Activated CD8-positive, alpha-beta memory T cell treated with anti-CD3 and anti-CD28 coated beads, Interleukin-2, amount 50 U/mL, for 24 hours (primary cell): ENCODE data around the gene SCNN1A.

Source experiments
- DNase-seq: peaks from one replicate; pipeline ENCODE4 v3.0.0-alpha.2; 2020; ENCODE audit errors: extremely low read depth

Gene SCNN1A

DNA sequence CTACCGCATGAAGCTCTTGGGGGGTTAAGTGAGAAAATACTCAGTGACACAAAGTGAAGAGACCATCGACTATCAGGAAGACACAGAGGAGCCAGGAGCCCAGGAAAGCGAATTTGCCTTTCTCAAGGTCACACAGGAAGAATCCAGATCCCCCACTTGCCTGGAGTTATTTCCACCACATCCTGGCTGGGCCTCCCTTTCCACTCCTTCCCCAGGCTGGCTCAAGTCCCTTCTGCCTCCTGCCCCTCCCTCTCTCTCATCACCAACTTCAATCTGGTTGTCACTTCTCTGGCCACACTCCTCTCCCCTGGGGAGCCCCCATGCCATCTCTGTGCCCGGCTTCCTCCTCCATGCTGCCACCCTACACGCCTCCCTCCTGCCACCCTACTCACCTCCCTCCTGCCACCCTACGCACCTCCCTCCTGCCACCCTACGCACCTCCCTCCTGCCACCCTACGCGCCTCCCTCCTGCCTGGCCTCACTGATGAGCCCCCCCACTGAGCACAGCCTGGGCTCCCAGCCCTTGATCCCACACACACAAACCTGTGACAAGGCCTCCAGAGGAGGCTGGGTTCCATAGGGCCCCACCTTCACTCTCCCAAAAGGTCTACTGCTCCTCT lies 6.3 kb downstream of the SCNN1A start:
- no peak for DNase-seq

DNA sequence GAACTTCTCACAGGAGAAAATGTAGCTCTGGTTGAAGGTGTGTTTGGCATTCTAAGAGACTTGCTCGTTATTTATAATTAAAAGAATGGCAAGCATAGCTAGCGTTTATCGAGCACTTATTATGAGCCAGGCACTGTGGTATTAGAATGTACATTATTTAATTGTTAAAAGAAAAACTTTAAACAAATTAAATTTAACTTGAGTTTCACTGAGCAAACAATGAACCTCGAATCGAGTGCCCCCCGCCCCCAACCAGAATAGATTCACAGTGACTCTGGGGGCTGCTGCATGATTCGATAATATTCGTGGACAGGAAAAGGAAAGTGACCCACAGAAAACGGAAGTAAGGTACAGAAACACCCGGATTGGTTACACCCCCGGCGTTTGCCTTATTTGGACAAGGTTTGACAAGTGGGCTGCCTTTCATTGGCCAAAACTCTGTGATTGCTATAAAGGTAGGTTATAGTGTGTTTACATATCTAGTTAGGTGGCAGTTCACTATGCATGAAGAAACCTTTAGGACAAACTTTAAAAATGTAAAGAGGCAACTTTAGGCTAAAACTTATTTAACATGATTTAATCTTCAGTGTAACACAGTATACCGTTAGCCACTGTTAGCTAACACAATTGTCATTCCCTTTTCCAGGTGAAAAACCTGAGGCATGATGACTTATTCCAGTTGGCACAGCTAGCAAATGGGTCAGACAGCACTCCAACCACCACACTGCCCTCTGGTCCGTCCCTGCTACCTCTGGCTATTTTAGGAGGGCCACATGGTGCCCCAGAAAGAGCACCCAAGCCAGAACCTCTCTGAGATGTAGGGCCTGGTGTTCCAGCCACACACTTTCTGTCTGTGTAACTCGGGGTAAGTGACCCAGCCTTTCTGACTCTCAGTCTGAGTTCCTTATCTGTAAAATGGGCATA lies 7.1 kb downstream of the SCNN1A start:
- no peak for DNase-seq

DNA sequence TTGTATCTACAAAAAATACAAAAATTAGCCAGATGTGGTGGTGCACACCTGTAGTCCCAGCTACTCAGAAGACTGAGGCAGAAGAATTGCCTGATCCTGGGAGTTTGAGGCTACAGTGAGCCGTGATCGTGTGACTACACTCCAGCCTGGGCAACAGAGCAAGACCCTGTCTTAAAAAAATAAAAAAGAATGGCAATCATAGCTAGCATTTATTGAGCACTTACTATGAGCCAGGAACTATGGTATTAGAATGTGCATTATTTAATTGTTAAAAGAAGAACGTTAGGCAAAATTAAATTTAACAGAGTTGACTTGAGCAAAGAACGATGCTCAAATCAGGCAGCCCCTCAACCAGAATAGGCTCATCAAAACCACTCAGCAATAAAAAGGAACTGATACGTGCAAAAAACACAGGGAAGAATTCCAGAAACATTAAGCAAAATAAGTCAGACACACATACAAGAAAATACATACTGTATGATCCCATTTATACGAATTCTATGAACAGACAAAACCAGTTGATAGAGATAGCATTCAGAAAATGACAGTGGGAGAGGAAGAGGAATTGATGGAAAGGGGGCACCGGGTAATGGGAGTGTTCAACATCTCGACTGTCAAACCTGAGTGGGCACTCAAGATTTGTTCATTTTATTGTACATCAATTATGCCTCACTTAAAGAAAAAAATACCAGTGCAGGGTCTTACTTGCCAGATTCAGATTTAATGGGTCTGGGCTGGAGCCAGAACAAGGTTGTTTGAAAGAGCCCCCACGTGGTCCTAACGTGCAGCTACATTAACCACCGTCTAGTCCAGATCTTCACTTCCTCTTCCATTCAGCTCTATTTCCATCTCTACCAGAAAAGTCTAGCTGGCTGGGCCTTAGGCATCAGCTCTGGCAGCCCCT lies 8.0 kb downstream of the SCNN1A start:
- no peak for DNase-seq

DNA sequence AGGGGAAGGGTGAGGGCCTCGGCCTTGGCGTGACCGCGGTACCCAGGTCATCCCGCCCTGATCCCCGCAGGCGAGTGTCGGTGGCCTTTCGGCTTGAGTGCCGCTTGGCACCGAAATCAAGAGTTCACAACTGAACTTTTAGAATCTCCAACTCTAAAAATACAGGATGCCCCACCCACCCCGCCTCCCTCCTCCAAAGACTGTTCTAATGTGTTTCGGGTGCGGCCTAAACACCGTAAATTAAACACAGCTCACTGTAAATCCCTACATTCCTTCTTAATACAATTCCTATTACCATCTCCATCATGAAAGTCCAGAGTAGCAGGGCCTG lies 11.4 kb downstream of the SCNN1A start:
- no peak for DNase-seq

DNA sequence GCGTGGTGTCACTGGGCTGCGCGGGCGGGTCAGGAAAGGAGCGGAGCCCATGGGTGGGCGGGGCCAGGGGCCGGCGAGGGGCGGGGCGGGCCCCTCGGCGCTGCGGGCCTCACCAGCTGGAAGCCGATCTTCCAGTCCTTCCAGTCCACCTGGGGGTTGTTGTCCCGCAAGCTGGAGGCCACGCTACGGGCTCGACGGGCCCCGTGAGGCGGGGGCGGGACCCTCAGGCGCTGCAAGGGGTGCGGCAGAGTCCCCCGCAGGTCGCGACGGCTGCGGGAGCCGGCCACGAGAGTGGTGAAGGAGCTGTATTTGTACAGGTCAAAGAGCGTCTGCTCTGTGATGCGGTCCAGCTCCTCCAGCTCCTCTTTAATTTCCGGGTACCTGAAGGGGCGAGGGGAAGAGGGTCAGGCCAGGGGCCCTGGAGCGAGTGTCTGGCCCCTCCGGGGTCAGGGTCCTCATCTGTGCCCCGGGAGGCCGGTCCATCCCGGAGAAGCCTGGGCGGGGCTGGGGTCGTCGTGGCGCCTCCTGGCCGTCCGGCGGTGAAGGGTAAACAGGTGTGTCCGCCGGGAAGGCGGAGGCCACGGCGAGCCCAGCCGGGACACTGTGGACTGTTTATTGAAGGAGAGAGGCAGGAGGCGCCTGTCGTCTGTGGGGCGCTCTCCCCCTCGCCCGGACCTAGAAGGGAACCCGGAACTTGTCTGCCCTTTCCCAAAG lies 11.9 kb downstream of the SCNN1A start:
- no peak for DNase-seq

DNA sequence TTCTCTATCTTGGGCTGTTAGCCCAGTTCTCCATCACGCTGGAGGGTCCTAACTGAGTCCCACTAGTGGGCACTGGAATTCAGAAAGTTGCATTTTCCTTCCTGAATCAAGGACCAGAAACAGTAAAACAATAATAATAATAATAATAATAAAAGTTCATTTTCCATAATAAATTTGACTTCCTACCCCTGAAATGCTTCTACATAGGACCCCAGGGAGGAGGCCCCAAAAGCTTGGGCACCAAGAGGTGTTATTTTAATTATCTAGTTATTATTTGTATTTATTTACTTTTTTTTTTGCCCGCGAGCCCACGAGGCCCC lies 12.4 kb downstream of the SCNN1A start:
- no peak for DNase-seq

DNA sequence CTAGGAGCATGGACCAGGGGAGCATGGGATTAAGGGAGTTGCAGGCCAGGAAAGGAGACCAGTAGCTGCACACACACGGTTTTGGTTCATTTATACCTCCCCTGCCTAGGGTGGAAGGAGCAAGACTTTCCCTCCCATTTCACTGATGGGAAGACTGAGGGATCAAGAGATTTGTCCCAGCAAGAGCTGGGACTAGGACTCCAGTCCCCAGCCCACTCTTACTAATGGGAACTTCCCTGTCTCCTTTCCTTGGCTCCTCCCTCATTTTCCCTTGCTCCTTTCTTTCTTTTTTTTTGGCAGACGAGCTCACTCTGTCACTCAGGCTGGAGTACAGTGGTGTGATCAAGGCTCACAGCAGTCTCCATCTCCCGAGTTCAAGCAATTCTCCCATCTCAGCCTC lies 13.0 kb downstream of the SCNN1A start:
- DNase-seq: no peak

DNA sequence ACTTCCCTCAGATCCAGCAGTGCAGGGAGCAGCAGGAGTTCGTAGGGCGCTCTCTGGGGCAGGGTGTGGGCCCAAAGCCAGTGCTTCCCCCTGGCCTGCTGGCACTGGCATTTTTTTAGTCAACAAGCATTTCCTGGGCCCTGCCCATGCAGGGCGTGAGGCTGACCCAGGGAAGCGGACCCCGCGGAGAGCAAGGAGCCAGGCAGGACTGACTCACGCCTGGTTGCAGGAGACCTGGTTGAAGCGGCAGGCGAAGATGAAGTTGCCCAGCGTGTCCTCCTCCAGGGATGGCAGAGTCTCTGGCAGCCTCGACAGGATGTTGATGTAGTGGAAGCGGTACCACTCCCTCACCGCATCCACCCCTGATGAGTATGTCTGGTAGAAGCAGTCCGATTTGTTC lies 13.5 kb downstream of the SCNN1A start:
- DNase-seq: no peak

DNA sequence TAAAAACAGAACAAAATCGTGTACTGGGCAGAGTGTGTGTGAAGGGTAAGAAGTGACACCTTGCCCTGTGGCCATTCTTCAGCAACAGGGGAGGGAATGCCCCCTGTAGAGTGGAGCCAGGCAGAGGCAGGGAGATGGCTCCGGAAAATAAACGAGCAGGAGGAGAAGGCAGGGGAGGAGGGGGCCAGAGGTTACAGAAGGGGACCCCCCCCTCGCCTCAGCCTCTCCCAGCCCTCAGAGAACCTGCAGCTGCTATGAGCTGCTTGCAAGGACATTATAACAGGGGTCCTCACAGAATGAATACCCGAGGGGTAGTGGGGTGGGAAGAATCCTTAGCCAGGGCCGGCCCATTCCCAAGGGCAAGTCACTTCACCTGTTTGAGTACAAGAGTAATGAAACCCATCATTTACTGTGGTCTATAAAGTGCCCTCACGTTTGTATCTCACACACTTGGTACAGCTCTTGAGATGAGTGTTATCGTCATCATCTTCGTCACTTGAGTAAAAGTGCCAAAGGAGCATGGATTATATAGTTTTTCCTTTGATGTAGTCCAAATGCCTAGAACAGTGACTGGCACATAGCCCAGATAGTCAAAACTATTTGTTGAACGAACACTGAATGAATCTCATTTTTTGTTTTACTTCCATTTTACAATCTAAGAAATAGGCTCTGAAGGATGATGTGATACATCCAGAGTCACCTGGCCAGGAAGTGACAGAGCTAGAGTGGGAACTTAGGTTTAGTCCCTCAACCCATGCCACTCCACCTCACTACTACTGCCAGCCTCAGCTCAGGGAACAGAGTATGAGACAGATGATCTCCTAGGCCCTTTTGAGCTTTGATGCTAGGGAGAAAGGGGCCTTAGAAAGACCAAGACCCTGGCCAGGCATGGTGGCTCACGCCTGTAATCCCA lies 14.5 kb downstream of the SCNN1A start:
- no peak for DNase-seq

DNA sequence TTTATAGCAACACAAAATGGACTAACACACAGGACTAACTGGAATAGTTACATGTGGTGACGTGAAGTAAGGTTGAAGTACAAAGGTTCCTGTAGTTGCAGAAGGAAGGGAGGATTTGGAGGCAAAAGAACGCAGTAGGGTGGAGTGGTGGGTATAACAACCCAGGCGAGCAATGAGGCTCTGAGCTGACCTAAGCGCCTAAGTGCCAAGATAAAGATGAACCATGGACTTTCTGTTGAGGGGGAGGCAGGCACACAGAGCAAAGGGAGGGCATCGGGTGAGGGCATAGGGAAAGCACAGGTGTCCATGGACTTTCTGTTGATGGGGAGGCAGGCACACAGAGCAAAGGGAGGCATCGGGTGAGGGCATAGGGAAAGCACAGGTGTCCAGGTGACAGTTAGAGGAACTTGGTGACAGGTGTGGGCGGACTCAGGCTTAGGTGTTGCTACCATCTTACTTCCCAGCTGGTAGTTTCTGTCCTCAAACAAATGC lies 15.2 kb downstream of the SCNN1A start:
- DNase-seq: no peak

DNA sequence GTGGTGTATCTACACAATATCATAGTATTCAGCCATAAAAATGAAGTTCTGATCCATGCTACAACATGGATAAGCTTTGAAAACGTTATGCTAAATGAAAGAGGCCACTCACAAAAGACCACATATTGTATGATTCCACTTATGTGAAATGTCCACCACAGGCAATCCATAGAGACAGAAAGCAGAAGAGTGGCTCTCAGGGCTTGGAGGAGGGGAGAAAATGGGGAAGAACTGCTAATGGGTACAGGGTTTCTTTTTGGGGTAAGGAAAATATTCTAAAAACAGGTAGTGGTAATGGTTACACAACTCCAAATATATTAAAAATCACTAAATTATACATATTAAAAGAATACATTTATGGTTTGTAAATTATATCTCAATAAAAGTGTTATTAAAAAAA lies 16.5 kb downstream of the SCNN1A start:
- no peak for DNase-seq

DNA sequence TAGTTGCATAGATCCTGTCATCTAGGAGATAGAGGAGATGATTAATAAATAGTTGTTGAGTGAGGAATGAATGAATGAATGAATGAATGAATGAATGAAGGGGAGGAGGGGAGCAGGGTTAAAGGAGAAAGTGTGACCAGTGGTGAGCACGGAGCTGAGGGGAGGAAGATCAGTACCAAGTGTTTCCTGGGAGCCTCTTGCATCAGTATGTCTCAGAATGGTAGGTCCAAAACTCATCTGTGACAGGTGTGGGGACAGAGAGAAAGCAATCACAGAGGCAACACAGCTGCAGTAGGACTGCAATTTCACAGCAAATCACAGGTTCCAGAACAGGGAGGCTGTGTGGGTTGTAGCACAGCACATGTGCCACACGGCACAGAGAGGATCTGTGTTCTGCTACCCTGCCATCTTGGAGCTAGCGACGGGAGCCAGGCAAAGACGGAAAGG lies 19.0 kb downstream of the SCNN1A start:
- no peak for DNase-seq

DNA sequence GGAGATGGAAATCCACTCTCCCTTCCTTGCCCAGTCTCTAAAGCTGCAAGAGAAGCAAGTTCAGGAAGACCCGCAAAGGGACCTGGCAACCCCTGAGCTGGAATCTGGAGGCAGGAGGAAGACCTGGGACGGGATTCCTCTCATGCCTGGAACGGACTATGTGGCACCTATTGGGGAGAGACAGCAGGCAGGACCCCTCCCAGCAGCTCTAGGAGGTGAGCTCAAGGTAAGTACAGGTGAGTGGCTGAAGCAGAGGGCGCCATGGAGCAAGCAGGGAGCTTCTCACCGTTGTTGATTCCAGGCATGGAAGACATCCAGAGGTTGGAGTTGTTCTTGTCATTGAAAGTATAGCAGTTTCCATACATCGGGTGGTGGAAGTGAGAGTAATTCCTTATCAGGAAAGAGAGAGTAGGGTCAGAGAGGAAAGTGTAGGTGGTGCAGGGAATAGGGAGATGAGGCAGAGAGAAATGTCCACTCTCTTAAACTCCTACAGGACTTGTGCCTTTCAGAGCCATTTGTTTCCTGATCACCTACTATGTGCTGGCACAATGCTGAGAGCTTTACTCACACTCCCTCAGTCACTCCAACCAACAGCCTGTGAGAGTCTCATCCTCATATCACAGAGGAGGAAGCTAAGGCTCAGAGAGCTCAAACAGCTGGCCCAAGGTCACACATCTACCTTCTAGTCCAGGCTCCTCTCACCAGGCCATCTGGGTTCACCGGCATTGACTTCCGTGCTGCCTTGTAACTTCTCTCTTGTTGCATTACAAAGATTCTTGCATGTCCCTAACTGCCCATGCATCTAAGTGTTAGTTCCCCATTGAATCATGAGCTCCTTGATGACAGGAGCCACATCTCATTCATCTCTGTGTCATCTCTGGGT lies 19.6 kb downstream of the SCNN1A start:
- DNase-seq: no peak

DNA sequence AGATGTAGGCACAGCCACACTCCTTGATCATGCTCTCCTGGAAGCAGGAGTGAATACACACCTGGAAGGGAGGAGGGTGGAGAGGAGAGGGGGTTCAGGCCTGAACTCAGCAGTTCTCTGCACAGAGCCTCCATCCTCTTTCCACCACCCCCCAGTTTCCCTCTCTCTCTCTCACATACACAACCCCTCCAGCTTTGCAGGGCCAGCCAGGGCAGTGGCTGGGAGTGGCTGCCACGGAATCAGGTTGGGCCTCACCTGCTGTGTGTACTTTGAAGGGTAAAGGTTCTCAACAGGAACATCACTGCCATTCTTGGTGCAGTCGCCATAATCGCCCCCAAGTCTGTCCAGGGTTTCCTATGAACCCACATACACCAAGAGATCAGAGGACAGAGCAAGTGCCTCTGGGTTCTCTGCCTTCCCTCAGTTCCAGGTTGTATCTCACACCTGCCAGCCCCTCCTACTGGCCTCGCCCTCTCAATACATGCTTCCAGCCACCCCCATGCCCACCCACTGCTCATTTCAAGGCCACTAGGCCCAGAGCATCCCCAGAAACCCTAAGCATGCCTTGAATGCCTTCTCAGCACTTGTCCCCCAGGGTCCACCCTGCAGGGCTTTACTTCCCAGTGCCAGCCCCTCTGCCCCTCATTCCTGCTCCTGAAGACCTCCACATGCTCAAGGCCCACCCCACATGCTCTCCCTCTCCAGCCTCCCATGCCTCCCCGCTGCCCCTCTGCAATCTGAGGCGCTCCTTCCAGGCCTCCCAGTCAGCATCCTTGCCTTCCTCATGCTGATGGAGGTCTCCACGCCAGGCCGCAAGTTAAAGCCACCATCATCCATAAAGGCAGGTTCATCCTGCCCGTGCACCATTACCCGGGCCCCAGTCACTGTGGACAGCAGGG lies 20.6 kb downstream of the SCNN1A start:
- DNase-seq: no peak

DNA sequence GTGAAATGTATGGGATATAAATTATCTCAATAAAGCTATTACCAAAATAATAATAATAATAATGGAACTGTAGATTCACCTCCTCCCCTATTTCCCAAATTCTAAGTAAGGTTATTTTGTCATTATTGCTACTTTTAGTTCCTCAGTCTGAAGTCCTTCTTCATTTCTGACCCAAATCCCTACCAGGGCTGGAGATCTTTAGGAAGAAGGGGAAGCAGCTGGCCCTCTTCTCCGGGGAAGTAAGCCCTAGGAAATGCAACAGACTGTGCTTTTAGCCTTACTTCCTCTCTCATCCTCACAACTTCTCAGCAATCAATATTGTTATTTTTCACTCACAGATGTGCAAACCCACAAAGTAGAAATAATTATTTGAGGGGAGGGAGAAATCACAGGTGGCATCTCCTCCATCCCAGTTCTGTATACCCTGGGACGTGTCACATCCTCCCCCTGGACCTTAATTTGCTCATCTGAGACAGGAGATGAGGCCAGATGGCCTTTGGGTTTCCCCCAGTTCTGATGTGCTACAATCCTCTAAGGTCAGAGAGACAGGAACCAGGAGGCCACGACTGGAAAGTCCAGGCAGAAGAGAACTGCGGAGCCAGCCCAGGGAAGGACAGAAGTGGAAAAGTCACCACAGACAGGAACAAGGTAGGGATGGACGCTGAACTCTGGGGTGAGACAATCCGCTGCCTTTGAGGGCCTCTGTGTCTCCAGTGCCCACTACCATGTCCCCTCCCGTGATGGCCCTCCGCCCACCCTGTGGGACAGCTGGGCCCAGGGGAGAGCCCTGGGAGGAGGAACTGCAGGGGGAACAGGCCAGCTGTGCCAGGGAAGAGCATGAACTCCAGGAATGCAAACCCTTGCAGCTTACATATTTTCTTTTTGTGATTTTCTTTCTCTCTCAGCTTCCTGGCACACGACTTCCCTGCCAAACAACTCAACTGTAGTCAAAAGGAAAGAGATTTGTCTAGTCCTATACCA lies 22.9 kb downstream of the SCNN1A start:
- no peak for DNase-seq

DNA sequence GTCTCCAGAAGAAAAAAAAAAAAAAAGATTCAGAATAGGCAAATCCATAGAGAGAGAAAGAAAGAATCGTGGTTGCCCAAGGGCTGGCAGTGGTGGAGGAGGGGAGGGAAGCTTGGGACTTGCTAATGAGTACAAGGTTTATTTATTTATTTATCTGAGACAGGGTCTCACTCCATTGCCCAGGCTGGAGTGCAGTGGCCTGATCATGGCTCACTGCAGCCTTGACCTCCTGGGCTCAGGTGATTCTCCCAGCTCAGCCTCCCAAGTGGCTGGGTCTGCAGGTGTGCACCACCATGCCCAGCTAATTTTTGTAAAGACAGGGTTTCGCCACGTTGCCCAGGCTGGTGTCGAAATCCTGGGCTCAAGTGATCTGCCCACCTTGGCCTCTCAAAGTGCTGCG lies 23.7 kb downstream of the SCNN1A start:
- no peak for DNase-seq
